ENCODE data around the gene CERS6.
A peak's percentile ranks its signal among the peaks of the same experiment; 100 is the strongest.
"Not testable (repeated sequence)": the region's sequence is repeated elsewhere in the genome, so short reads cannot be mapped to it uniquely, and the experiment has no call there.

CERS6 gene

DNA sequence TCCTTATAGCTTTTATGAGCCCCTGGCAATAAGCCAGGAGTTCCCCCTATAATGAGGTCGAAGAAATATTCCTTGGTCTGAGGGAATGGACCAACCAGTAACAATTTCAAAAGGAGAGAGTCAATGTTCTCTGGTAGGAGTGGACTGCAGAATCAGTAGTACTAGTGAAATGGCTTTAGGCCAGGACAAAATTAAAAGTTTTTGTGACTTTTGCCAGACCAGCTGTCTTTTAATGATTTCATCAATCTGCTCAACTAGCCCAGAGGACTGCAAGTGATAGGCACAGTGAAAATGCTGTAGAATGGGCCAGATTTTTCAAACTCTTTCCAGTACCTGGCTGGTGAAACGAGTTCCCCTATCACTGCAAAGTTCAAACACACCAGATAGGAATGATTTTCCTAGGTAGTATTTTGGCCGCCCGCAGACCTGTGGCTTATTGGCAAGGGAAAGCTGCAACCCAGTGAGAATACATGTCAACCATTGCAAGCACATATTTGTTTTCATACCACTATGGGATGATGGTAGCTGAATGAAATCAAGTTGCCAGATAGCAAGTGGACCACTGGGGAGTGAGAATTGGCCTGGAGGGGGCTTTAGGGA lies 45.5 kb downstream of the CERS6 start:
- no peak for DNase-seq (ENCODE audit: low spot score)

- DNase-seq (ENCODE audit: low spot score): not testable (repeated sequence)
Measured at GRCh38 chr2:168502852-168503251, 46.8 kb downstream of the CERS6 start.

DNA sequence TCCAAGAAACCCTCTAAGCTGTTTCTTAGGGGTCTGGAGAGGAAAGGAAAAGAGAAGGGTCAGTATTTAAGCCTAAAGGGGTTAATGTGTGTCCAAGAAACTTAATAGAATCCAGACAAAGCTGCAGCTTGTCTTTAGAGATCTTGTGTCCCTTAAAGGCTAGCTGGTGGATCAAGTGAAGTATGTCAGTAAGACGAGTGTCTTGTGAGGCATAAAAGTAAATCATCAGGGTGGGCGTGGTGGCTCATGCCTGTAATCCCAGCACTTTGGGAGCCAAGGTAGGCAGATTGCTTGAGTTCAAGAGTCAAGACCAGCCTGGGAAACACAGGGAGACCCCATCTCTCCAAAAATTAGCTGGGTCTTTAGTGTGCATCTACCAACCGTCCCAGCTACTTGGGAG lies 47.8 kb downstream of the CERS6 start:
- DNase-seq (ENCODE audit: low spot score): no peak

DNA sequence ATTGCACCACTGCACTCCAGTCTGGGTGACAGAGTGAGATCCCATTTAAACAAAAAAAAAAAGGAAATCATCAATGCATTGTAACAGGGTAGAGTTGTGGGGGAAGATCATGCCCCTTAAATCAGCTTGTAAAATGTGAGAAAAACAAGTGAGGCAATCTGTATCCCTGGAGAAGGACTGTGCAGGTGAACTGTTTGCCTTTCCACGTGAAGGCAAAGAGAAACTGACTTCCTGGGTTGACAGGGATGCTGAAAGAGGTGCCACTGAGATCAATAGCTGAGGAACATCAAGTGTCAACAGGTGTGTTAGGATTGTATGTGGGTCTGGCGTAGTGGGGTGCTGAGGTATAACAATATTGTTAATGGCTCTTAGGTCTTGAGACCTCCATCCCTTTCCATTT lies 48.3 kb downstream of the CERS6 start:
- no peak for DNase-seq (ENCODE audit: low spot score)

- no peak for DNase-seq (ENCODE audit: low spot score)
Measured at GRCh38 chr2:168510125-168510756, 54.2 kb downstream of the CERS6 start.

DNA sequence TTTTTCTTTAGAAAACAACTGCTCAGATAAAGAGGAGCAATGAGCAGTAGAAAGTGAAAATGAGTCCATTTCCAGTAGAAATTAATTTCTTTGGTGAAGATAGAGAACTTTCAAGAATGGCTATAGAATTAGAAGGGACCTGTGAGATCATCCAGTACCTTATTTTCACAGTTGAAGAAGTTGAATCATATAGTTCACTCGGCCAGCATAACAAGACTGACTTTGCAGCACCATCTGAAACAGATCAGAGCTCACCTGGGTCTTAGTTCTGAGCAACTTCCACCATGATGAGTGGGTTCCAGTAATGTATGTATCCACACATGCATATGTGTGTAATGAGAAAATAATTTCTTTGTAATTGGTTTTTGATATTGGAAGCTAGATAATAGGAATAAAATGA lies 58.6 kb downstream of the CERS6 start:
- no peak for DNase-seq (ENCODE audit: low spot score)

GRCh38 chr2:168515502-168515901 lies 59.4 kb downstream of the CERS6 start:
- DNase-seq (ENCODE audit: low spot score): no peak

GRCh38 chr2:168517816-168518215 lies 61.7 kb downstream of the CERS6 start:
- no peak for DNase-seq (ENCODE audit: low spot score)

DNA sequence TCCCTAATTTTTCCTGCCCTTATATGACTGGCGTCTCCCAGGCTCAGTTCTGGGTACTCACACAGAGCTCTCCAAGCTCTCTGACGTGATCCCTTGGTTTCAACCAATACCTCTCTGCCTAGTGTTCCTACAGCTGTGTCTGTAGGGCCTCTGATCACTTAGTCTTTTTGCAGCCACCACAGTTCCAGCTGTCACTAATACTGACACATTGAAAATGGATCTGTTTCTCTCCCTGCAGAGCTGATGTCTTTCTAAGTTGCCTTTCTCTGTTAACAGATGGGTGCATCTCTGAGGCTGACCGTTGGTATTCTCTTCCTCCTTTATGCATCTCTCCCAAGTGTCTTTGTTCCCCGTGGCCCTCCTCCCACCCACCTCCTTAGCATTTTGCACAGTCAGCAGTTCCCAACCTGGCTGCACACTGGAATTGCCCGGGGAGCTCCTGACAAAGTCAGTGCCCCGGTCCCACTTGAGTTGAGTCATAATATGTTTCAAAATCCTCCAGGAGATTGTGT lies 62.5 kb downstream of the CERS6 start:
- DNase-seq (ENCODE audit: low spot score): peak; percentile 25

- no peak for DNase-seq (ENCODE audit: low spot score)
Measured at GRCh38 chr2:168519534-168520308, 63.6 kb downstream of the CERS6 start.

- no peak for DNase-seq (ENCODE audit: low spot score)
Measured at GRCh38 chr2:168521053-168521741, 65.1 kb downstream of the CERS6 start.

DNA sequence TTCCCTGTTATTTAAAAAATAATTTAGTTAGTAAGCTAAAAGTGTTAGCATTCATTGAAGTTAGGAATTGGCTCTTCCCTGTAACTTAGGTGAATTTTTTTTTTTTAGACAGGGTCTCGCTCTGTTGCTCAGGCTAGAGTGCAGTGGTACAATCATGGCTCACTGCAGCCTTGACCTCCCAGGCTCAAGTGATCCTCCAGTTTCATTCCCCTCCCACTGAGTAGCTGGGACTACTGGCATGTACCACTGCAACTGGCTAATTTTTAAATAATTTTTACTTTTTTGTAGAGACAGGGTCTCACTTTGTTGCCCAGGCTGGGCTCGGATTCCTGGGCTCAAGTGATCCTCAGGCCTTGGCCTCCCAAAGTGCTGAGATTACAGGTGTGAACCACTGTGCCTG lies 66.4 kb downstream of the CERS6 start:
- DNase-seq (ENCODE audit: low spot score): no peak

- no peak for DNase-seq (ENCODE audit: low spot score)
Measured at GRCh38 chr2:168524005-168524404, 67.9 kb downstream of the CERS6 start.

- DNase-seq (ENCODE audit: low spot score): no peak
Measured at GRCh38 chr2:168525020-168525419, 68.9 kb downstream of the CERS6 start.

DNA sequence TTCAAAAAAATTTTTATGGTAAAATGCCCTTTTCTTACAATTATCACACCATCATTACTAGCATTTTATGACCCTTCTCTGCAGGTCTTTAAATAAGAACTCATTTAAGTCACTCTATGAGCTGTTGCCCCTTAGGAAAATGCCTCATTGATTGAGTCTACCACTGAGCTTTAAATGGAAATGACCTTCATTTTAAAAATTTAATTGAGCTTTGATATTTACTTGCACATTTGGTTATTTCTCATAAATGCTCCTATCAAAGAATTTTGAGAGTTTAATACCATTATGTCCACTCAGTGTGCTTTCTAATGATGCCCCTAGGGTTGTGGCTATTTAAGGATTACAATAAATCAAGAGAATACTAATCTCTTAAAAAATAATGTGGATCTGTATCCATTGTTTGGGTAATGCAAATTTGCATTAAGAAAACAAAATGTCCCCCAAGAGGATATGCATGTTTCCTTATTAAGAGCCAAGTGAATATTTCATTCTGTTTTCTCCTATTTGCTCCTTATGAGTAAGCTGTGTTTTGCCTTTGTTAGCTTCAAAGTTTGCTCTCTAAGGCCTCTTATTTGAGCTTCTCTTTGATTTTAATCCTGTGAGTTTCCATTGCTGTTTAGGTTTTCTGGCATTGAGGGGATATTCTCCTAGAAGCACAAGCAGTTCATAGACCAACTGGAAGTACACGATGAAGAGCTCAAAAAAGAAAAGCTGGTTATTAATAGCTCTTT lies 69.8 kb downstream of the CERS6 start:
- no peak for DNase-seq (ENCODE audit: low spot score)

- DNase-seq (ENCODE audit: low spot score): no peak
Measured at GRCh38 chr2:168526641-168527040, 70.6 kb downstream of the CERS6 start.

DNA sequence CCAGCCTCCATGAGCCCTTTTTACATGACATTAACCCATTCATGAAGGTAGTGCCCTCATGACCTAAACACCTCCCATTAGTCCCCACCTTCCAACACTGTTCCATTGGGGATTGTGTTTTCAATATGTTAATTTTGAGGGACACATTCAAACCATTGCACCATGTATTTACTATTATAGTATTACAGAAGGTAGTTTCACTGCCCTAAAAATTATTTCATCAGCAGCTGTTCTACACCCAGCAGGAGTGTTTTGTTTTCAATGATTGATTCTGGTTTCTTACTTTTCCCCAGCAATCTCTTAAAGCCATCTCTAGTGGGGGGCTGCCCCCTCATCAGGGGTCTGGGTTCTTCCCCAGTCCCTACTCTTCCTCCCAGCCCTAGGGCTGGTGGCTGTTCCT lies 71.9 kb downstream of the CERS6 start:
- no peak for DNase-seq (ENCODE audit: low spot score)

- no peak for DNase-seq (ENCODE audit: low spot score)
Measured at GRCh38 chr2:168528469-168528868, 72.4 kb downstream of the CERS6 start.

GRCh38 chr2:168529054-168529833 lies 73.2 kb downstream of the CERS6 start:
- DNase-seq (ENCODE audit: low spot score): no peak

DNA sequence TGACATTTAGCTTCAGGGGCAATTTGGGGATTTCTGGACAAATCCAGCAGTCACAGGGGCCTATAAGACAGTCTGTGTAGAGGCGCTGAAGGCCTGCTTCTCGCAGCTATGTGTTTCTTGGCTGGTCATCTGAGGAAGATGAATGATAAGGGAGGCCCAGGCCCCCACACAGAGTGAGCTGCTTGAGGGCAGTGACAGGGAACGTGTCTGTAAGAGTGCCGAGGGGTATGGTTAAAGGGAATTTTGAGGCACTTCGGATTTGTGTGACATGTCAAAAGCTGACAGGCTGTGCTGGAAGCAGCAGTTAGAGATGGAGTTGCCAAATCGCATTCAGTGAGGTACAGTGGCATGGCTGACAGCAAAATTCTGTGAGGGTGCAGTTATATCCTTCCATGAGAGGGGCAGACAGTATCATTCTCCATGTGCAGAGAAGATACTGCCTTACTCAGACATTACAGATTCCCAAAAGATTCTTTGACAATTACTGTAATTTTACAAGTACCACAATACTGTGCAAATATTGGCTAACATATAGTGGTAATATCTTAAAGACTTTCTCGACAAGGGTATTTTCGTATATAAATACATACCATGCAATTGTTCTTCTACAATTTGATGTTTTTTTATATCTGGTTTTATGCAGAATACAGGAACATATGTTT lies 74.0 kb downstream of the CERS6 start:
- no peak for DNase-seq (ENCODE audit: low spot score)

All from iPS-NIHi11 (cell line).